Activated naive CD4-positive, alpha-beta T cell treated with anti-CD3 and anti-CD28 coated beads, Interleukin-2, amount 10 ng/mL, durations not matched to agents 7 days and 5 days (primary cell): Measurements from ENCODE around the gene RNF10.
A peak's percentile ranks its signal among the peaks of the same experiment; 100 is the strongest.

ENCODE experiments used
- CTCF ChIA-PET: fragments of 350-600 bp; sonication (Branson Sonifier 250); formaldehyde crosslinking; loops from one replicate; lab custom pipeline; 2021; ENCODE audit warnings: antibody characterized with exemption; lab: Charles Lee
- DNase-seq: peaks from one replicate; pipeline ENCODE4 v3.0.0-alpha.2; 2020
- H3K27ac Mint-ChIP-seq: one replicate; pipeline ENCODE4 v1.8.0; 2021; ENCODE audit warnings: mild to moderate bottlenecking, moderate library complexity, mixed read lengths
- H3K27me3 Mint-ChIP-seq: one replicate; pipeline ENCODE4 v1.8.0; 2021; ENCODE audit warnings: mild to moderate bottlenecking, mixed read lengths
- H3K36me3 Mint-ChIP-seq: one replicate; pipeline ENCODE4 v1.8.0; 2021; ENCODE audit warnings: mixed read lengths
- H3K4me1 Mint-ChIP-seq: one replicate; pipeline ENCODE4 v1.8.0; 2021; ENCODE audit warnings: mixed read lengths
- H3K4me3 Mint-ChIP-seq: one replicate; pipeline ENCODE4 v1.8.0; 2021; ENCODE audit warnings: mild to moderate bottlenecking, moderate library complexity, mixed read lengths
- H3K9me3 Mint-ChIP-seq: one replicate; pipeline ENCODE4 v1.8.0; 2021; ENCODE audit warnings: mixed read lengths

The RNF10 gene

DNA sequence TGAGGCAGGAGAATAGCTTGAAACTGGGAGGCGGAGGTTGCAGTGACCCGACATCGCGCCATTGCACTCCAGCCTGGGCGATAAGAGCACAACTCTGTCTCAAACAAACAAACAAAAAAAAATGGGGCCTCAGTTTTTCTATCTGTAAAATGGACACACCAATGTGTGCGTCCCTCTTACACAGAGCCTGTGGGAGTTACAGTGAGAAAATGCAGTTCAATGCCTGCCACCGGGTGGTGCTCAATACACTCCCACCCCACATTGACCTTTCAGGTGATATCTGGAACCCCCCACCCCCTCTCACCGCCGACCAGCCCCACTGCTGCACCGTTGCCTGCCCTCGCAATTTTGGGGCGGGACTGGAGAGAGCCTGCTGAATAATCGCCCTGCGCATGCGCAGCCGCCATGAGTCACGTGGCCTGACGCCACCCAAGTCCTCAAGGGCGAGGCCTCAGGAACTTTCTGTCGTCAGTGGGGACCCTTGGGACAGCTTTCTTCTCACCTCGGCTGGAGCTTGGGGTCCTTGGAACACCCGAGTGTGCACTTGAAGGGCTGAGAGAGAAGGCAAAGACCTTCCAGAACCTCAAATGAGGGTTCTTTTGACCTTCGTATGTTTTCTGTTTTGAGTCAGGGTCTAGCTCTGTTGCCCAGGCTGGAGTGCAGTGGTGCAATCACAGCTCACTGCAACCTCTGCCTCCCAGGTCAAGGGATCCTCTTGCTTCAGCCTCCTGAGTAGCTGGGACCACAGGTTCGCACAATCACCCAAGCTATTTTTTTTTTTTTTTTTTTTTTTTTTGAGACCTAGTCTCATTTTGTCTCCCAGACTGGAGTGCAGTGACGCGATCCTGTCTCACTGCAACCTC, 91.6 kb downstream of the RNF10 start:
- Mint-ChIP-seq H3K36me3 (no peaks in the 10 kb centered on the region), H3K27me3 (peaks cover 24% of the 10 kb centered on the region), H3K27ac (no peak overlapping the region), H3K4me3 (no peak overlapping the region), H3K4me1 (no peaks in the 10 kb centered on the region), H3K9me3 (no peaks in the 10 kb centered on the region)
- peak; percentile 37 for DNase-seq
- CTCF ChIA-PET: interaction anchor here (0.6 to 1.9 kb wide), 9 partner anchors 9 to 346 kb away, joined by 3 to 10 read pairs (median 3); no protein-coding TSS in a partner anchor
